ENCODE data around the gene FBXO41. TPM values are rescaled to one million over a fixed set of nuclear protein-coding genes. Genes with fewer than 3 reads are reported as not detected.

The FBXO41 gene
- total and polyA plus RNA-seq, 2 donors (not counting 3 experiments of a cell fraction or from before 2014, with no cell fraction given), result 0.88 to 1.5 TPM

GRCh38 chr2:73314441-73314840 is 30.2 kb upstream of the FBXO41 start:
- Histone ChIP-seq H3K4me3 (replicated peaks in 1 of 3; ENCODE audit: insufficient read depth in 1 of 3, low read depth in 1 of 3, low read length in 3 of 3) (no peak overlapping the region), H3K9me3 (replicated peaks; ENCODE audit: control insufficient read depth, insufficient read depth, low read length) (no peaks in the 10 kb centered on the region), H3K4me2 (ENCODE audit: insufficient read depth, low read length) (no peak overlapping the region), H2AFZ (ENCODE audit: low read depth, low read length) (no peak overlapping the region), H3K36me3 (ENCODE audit: control insufficient read depth in 2 of 2, extremely low read depth in 1 of 2, insufficient read depth in 2 of 2, low read length in 2 of 2) (no peaks in the 10 kb centered on the region), H3K4me1 (ENCODE audit: control insufficient read depth, extremely low read depth, insufficient read depth, low read length) (no peaks in the 10 kb centered on the region), H3K79me2 (ENCODE audit: control insufficient read depth, insufficient read depth, low read length) (no peaks in the 10 kb centered on the region), H3K27me3 (ENCODE audit: control insufficient read depth in 2 of 2, insufficient read depth in 2 of 2, low read length in 2 of 2) (peaks cover 5 to 13% of the 10 kb centered on the region in 2 experiments), H3K9me1 (replicated peaks; ENCODE audit: control insufficient read depth, extremely low read depth, insufficient read depth, low read length) (no peaks in the 10 kb centered on the region), H4K20me1 (replicated peaks; ENCODE audit: control insufficient read depth, extremely low read depth, insufficient read depth, low read length) (no peaks in the 10 kb centered on the region), H3K9ac (replicated peaks; ENCODE audit: extremely low read depth, insufficient read depth, low read length) (no peak overlapping the region), H3K27ac (ENCODE audit: insufficient read depth, low read depth, low read length) (no peak overlapping the region)
- dilution Hi-C loops (cut with MboI; ENCODE audit: extremely low pct_ligation_motif_present, low sequenced_read_pairs), result no loop called here
- FAIRE-seq (no peak), DNase-seq (ENCODE audit: low read depth, low spot score) (no peak)
- CTCF ChIA-PET, result no interaction called here
- intact Hi-C loops (cut with micrococcal nuclease), result no loop called here
- POLR2A ChIA-PET, result no interaction called here
- TF ChIP-seq GATA2 (IDR thresholded peaks at IDR 0.05; ENCODE audit: insufficient read depth, insufficient read length, low read depth, low read length) (no peak), POLR2AphosphoS5 (IDR thresholded peaks at IDR 0.05; ENCODE audit: insufficient read depth, low read depth, low read length) (no peak), POLR2A (IDR thresholded peaks at IDR 0.05; ENCODE audit: low read depth, low read length) (no peak), EZH2 (IDR thresholded peaks at IDR 0.05; ENCODE audit: borderline replicate concordance, low read depth, low read length, severe bottlenecking) (no peak), MAX (IDR thresholded peaks at IDR 0.05; ENCODE audit: insufficient read depth, insufficient read length) (no peak), MYC (IDR thresholded peaks at IDR 0.05; ENCODE audit: low read depth, low read length) (no peak), FOS (IDR thresholded peaks at IDR 0.05; ENCODE audit: borderline replicate concordance, insufficient read depth, low read length) (no peak), CTCF (IDR thresholded peaks at IDR 0.05; ENCODE audit: extremely low read depth in 1 of 2, insufficient read depth in 1 of 2, low read depth in 1 of 2, low read length in 2 of 2) (no peak), JUN (IDR thresholded peaks at IDR 0.05; ENCODE audit: borderline replicate concordance, insufficient read depth, insufficient read length, low read depth) (no peak)
- no TSS peak for BruUV-seq (replicated peaks)
